OCI-LY3 (cell line): ENCODE data around the gene PLCB2.

Source experiments
- H2AFZ ChIP-seq: fragments of 200-600, 300-600 bp; shearing (Covaris generic); 2 replicates; pipeline ENCODE4 v1.6.0; 2014; ENCODE audit warnings: antibody characterized with exemption, low read depth, low read length
- H3K27ac ChIP-seq: fragments of 200-600, 300-600 bp; sonication (generic); 2 replicates; pipeline ENCODE4 v1.5.1; 2014; ENCODE audit warnings: mild to moderate bottlenecking, low read length, moderate library complexity, mixed read lengths
- H3K27me3 ChIP-seq: fragments of 200-600, 300-600 bp; sonication (generic); 2 replicates; pipeline ENCODE4 v1.6.1; 2014; ENCODE audit warnings: low read depth, low read length, mixed read lengths
- H3K36me3 ChIP-seq: fragments of 200-600, 300-600 bp; sonication (generic); replicated peaks from 2 replicates; pipeline ENCODE3; 2014; ENCODE audit warnings: low read depth, low read length, mixed read lengths
- H3K4me1 ChIP-seq: fragments of 300-600, 200-600 bp; sonication (generic); 2 replicates; pipeline ENCODE4 v1.6.1; 2014; ENCODE audit warnings: low read length, mixed read lengths
- H3K4me2 ChIP-seq: fragments of 200-600, 300-600 bp; sonication (generic); 2 replicates; pipeline ENCODE4 v1.6.1; 2014; ENCODE audit warnings: low read length, mixed read lengths
- H3K4me3 ChIP-seq: fragments of 300-600, 200-600 bp; sonication (generic); 2 replicates; pipeline ENCODE4 v1.5.1; 2014; ENCODE audit warnings: antibody characterized with exemption, mild to moderate bottlenecking, low read length, moderate library complexity
- H3K79me2 ChIP-seq: fragments of 300-600, 200-600 bp; shearing (Covaris generic); 2 replicates; pipeline ENCODE4 v1.6.1; 2014; ENCODE audit warnings: mild to moderate bottlenecking, low read length, mixed read lengths
- H3K9ac ChIP-seq: fragments of 300-600, 200-600 bp; shearing (Covaris generic); 2 replicates; pipeline ENCODE4 v1.6.0; 2014; ENCODE audit warnings: mild to moderate bottlenecking, low read length, moderate library complexity
- H3K9me3 ChIP-seq: fragments of 200-600, 300-600 bp; shearing (Covaris generic); 2 replicates; pipeline ENCODE4 v1.6.1; 2014; ENCODE audit warnings: low read length, mixed read lengths; ENCODE audit not compliant: insufficient read depth
- H4K20me1 ChIP-seq: fragments of 200-600, 300-600 bp; sonication (generic); 2 replicates; pipeline ENCODE4 v1.6.1; 2016; ENCODE audit warnings: low read length, mixed read lengths; ENCODE audit not compliant: insufficient read depth
- EZH2phosphoT487 ChIP-seq: fragments of 200-600 bp; shearing (Covaris generic); IDR thresholded peaks from 2 replicates; pipeline ENCODE4 v1.6.1; 2018; ENCODE audit warnings: antibody characterized with exemption, mixed run types, low read depth
- TF ChIP-seq, protein P1 (sequence below): fragments of 200-600, 300-600 bp; sonication (generic); IDR thresholded peaks from 2 replicates; pipeline ENCODE4 v1.5.1; 2014; ENCODE audit warnings: antibody characterized with exemption, low read length, low read depth

Gene PLCB2

DNA sequence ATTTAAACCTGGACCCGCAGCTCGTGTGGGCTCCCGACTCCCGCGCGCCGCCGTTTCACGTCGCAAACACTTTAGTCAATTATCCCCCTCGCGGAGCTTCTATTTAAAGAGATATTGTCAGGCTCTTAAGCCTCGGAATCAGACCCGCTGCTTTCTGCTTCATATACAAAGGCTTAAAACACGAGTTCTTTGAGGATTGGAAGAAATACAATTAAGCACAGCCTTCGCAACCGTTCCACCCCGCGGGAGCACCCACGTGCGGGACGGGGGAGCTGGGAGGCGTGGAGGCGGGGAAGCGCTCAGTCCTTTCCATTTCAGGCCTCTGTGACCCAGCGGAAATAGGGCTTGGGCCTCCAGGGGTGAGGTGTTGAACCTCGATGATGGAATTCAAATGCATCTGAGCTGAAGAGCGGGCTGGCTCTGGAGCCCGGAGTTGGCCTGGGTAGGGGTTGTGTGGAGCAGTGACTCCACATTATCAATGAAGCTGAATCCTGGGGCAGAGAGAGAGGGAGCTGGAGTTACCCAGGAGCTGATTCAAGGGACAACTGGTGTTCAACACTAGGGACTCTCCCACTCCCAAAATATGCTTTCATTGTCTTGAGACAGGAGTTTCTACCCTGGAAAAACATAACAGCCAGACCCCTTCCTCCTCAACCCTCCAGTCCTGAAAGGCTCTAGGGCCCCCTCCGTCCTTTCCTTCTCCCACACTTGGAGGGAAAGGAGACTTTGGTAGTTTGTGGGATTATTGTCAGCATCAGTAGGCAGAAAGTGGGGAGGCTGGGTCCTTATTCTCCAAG is 27.3 kb downstream of the PLCB2 start:
- no peaks in the 10 kb centered on the region for H3K79me2 ChIP-seq
- H3K9me3 ChIP-seq, result no peaks in the 10 kb centered on the region
- H3K4me3 ChIP-seq, result no peak overlapping the region
- peaks cover 47% of the 10 kb centered on the region for H3K4me1 ChIP-seq
- no peak overlapping the region for H3K27ac ChIP-seq
- no peaks in the 10 kb centered on the region for H4K20me1 ChIP-seq
- TF ChIP-seq EZH2phosphoT487, result no peak
- TF ChIP-seq, protein P1, sequence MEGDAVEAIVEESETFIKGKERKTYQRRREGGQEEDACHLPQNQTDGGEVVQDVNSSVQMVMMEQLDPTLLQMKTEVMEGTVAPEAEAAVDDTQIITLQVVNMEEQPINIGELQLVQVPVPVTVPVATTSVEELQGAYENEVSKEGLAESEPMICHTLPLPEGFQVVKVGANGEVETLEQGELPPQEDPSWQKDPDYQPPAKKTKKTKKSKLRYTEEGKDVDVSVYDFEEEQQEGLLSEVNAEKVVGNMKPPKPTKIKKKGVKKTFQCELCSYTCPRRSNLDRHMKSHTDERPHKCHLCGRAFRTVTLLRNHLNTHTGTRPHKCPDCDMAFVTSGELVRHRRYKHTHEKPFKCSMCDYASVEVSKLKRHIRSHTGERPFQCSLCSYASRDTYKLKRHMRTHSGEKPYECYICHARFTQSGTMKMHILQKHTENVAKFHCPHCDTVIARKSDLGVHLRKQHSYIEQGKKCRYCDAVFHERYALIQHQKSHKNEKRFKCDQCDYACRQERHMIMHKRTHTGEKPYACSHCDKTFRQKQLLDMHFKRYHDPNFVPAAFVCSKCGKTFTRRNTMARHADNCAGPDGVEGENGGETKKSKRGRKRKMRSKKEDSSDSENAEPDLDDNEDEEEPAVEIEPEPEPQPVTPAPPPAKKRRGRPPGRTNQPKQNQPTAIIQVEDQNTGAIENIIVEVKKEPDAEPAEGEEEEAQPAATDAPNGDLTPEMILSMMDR, result no peak
- H3K9ac ChIP-seq, result no peak overlapping the region
- no peak overlapping the region for H3K4me2 ChIP-seq
- peaks cover 17% of the 10 kb centered on the region for H3K27me3 ChIP-seq
- no peak overlapping the region for H2AFZ ChIP-seq
- H3K36me3 ChIP-seq, result no peaks in the 10 kb centered on the region

DNA sequence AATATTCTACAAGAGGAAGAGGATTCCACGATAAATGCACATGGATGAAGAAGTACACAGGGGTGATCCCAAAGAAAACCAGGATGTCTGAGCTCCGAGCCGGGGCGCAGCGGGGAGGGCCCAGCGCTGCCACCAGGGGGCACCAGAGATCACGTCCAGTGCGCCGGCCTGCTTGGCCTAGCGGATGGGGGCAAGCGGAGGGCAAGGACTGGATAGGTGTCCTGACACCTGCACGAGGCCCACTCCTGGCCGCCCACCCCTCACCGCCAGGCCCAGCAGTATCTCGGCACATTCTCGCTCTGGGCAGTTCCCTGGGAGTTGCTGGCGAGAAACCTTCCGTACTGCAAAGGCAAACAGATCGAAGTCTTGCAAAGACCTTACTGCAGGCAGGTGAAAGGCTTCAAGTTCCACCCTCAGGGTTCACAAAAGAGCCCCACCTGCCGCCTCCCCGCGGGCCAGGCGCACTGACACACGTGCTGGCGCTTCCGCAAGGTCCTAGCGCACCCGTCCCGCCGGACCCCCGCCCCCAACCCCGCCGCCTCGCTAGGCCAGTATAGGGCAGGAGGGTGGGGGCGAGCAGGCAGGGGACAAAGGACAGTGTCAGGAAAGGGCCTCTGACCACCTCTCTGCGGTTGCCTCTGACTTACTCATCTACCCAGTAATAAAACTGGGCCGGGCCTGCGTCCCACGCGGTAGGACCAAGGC is 28.1 kb downstream of the PLCB2 start:
- Histone ChIP-seq H3K4me2 (peak overlapping the region; percentile 85), H3K36me3 (no peaks in the 10 kb centered on the region), H4K20me1 (no peaks in the 10 kb centered on the region), H3K9me3 (no peaks in the 10 kb centered on the region), H3K27ac (no peak overlapping the region), H3K27me3 (peaks cover 17% of the 10 kb centered on the region), H3K79me2 (no peaks in the 10 kb centered on the region), H2AFZ (no peak overlapping the region), H3K4me1 (peaks cover 41% of the 10 kb centered on the region), H3K4me3 (peak overlapping the region; percentile 9; the same call in 1 of the 2 replicates), H3K9ac (no peak overlapping the region)
- TF ChIP-seq, protein P1, result peak; percentile 97
- TF ChIP-seq EZH2phosphoT487, result no peak

DNA sequence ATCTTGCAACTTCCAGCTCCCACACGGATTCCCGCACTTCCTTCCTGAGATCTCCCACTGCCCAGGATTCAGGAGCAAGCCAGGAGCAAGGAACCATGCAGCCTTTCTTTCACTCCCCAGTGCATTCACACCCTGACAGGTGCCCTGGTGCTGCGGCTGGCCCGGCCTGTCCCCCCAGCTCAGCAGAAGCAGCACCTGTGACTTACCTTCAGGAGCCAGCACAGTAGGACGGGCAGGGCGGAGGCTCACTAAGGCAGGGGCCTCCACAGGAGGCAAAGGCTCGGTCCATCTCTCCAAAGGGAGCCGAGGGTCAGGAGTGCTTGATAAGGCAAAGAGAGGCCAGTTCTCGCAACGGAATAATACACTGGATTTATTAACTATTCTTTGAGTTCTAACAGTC is 29.7 kb downstream of the PLCB2 start:
- TF ChIP-seq, protein P1, result no peak
- no peak for TF ChIP-seq EZH2phosphoT487
- no peaks in the 10 kb centered on the region for H3K79me2 ChIP-seq
- peak overlapping the region; percentile 62 for H3K4me3 ChIP-seq
- no peaks in the 10 kb centered on the region for H4K20me1 ChIP-seq
- no peak overlapping the region for H2AFZ ChIP-seq
- peaks cover 47% of the 10 kb centered on the region for H3K4me1 ChIP-seq
- H3K27ac ChIP-seq, result no peak overlapping the region
- no peak overlapping the region for H3K9ac ChIP-seq
- no peaks in the 10 kb centered on the region for H3K36me3 ChIP-seq
- peaks cover 17% of the 10 kb centered on the region for H3K27me3 ChIP-seq
- H3K4me2 ChIP-seq, result peak overlapping the region; percentile 85
- H3K9me3 ChIP-seq, result no peaks in the 10 kb centered on the region

DNA sequence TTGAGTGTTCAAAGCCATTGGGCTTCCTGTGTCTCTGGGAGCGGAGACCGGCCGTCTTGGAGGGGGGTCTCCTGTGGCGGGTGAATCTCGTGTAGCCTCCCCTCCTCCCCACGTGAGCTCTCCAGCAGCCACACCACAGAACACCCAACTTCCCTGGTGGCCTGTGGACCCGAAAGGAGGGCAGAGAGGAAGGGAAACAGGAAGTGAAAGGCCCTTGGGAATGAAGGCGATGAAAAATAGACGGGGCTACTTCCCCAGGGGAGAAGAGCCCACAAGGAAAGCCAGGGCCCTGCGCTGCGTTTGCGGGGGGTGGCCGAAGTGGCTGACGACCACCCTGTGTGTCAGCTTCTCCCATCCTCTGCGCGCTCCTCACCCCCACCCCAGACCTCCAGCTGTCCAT is 30.3 kb downstream of the PLCB2 start:
- no peaks in the 10 kb centered on the region for H3K9me3 ChIP-seq
- H4K20me1 ChIP-seq, result no peaks in the 10 kb centered on the region
- no peaks in the 10 kb centered on the region for H3K36me3 ChIP-seq
- no peak overlapping the region for H3K27ac ChIP-seq
- no peak overlapping the region for H2AFZ ChIP-seq
- peaks cover 17% of the 10 kb centered on the region for H3K27me3 ChIP-seq
- no peak overlapping the region for H3K9ac ChIP-seq
- peaks cover 47% of the 10 kb centered on the region for H3K4me1 ChIP-seq
- no peaks in the 10 kb centered on the region for H3K79me2 ChIP-seq
- TF ChIP-seq EZH2phosphoT487, result no peak
- TF ChIP-seq, protein P1, result no peak
- H3K4me2 ChIP-seq, result peak overlapping the region; percentile 85
- peak overlapping the region; percentile 62 for H3K4me3 ChIP-seq
